Fibroblast of skin of abdomen (primary cell): ENCODE measurements around the gene ARHGAP12.

Experiments
- DNase-seq: peaks from one replicate; pipeline ENCODE4 v3.0.0-alpha.2; 2013

ARHGAP12 gene

GRCh38 chr10:31762316-31762715, 166.3 kb downstream of the ARHGAP12 start:
- DNase-seq: no peak

- no peak for DNase-seq
Measured at GRCh38 chr10:31761156-31761555, 167.5 kb downstream of the ARHGAP12 start.

- DNase-seq: peak; percentile 41
Measured at GRCh38 chr10:31760674-31761081, 168.0 kb downstream of the ARHGAP12 start.

- peak; percentile 99 for DNase-seq
Measured at GRCh38 chr10:31759799-31760626, 168.6 kb downstream of the ARHGAP12 start.

- no peak for DNase-seq
Measured at GRCh38 chr10:31759124-31759798, 169.4 kb downstream of the ARHGAP12 start.

GRCh38 chr10:31758495-31758894, 170.1 kb downstream of the ARHGAP12 start:
- DNase-seq: peak; percentile 72

- DNase-seq: no peak
Measured at GRCh38 chr10:31757831-31758230, 170.8 kb downstream of the ARHGAP12 start.

GRCh38 chr10:31757386-31757791, 171.2 kb downstream of the ARHGAP12 start:
- no peak for DNase-seq

GRCh38 chr10:31756729-31757110, 171.9 kb downstream of the ARHGAP12 start:
- no peak for DNase-seq

GRCh38 chr10:31756101-31756728, 172.4 kb downstream of the ARHGAP12 start:
- DNase-seq: no peak
